Spleen (tissue), 11 donors: ENCODE data around the gene WDR1. TPM values are rescaled to one million over a fixed set of nuclear protein-coding genes. Genes with fewer than 3 reads are reported as not detected.

Source experiments
- DNase-seq: peaks from one replicate; pipeline ENCODE4 v3.0.0-alpha.2; 2020
- H3K27ac ChIP-seq, 8 donors: fragments of 200-600 bp; sonication (generic) in 7 of 8; 1 replicate in 4 of 8; 2 replicates in 4 of 8; pipeline versions ENCODE4 v1.5.0 to v1.8.0; 2016 to 2021; ENCODE audit warnings: inconsistent platforms in 4 of 8, mild to moderate bottlenecking in 4 of 8, moderate library complexity in 1 of 8
- H3K27me3 ChIP-seq, 7 donors: fragments of 200-600 bp; sonication (generic) in 6 of 7; replicated peaks in 1 of 7; 1 replicate in 4 of 7; 2 replicates in 3 of 7; pipeline versions ENCODE4 v1.5.0 to v1.8.0; 2016 to 2021; ENCODE audit warnings: inconsistent platforms in 3 of 7, mild to moderate bottlenecking in 1 of 7
- H3K36me3 ChIP-seq, 6 donors: fragments of 200-600 bp; sonication (generic) in 5 of 6; 1 replicate in 4 of 6; 2 replicates in 2 of 6; pipeline versions ENCODE4 v1.5.0 to v1.8.0; 2016 to 2021; ENCODE audit warnings: inconsistent platforms in 2 of 6
- H3K4me1 ChIP-seq, 6 donors: fragments of 200-600 bp; sonication (generic) in 5 of 6; 1 replicate in 3 of 6; 2 replicates in 3 of 6; pipeline versions ENCODE4 v1.5.0 to v1.8.0; 2016 to 2021; ENCODE audit warnings: inconsistent platforms in 3 of 6
- H3K4me3 ChIP-seq, 8 donors: fragments of 200-600 bp; sonication (generic) in 7 of 8; 1 replicate in 4 of 8; 2 replicates in 4 of 8; pipeline versions ENCODE4 v1.5.0 to v1.8.0; 2016 to 2021; ENCODE audit warnings: inconsistent platforms in 4 of 8, mild to moderate bottlenecking in 4 of 8, moderate library complexity in 2 of 8
- H3K9me3 ChIP-seq, 8 donors: fragments of 200-600 bp; sonication (generic) in 7 of 8; 1 replicate in 4 of 8; 2 replicates in 4 of 8; pipeline versions ENCODE4 v1.5.0 to v1.8.0; 2016 to 2021; ENCODE audit warnings: inconsistent platforms in 4 of 8
- POLR2A ChIP-seq, 3 donors: fragments of 450-650 bp; IDR thresholded peaks; one replicate each; pipeline ENCODE4 v1.5.1; 2017; ENCODE audit warnings: antibody characterized with exemption in 3 of 3, mild to moderate bottlenecking in 1 of 3
- POLR2AphosphoS5 ChIP-seq, 3 donors: sonication (generic); formaldehyde crosslinking; IDR thresholded peaks; one replicate each; pipeline ENCODE4 v1.5.1; 2017; ENCODE audit warnings: antibody characterized with exemption in 3 of 3
- WGBS, 5 donors: extraction: QIAGEN DNeasy Blood & Tissue Kit in 3 of 5; methylation state at CpG; one replicate each; pipeline versions ENCODE4 v1.1.5 to v1.1.7; 2013 to 2018; 5-methylcytosine and 5-hydroxymethylcytosine counted together
- intact Hi-C: fragments of 100-400 bp; cut with DNase I; formaldehyde crosslinking; loops from one replicate; pipeline ENCODE4 v1.15.0; 2023; ENCODE audit warnings: low total_unique reads
- polyA plus RNA-seq, 3 donors: library from polyadenylated mRNA; stranded (reverse); fragments of 200-250 nt; gene quantifications; one replicate each; pipeline ENCODE4 v1.2.1, GENCODE V29; 2013
- total RNA-seq, 7 donors: library from RNA; depleted of rRNA in 3 of 7; stranded (reverse); fragments of >200 nt in 3 of 7; fragmentation: NEBNext Ultra II Directional in 4 of 7; extraction: Animal tissue kit (Norgen Biotek cat#: 25700) in 4 of 7; gene quantifications; one replicate each; pipeline versions ENCODE4 v1.1.0 to v1.2.1, GENCODE V29; 2016 to 2021
- TF ChIP-seq, protein P1 (sequence below), 11 experiments: fragments of 200-600 bp in 7 of 11; fragments of 450-650 bp in 4 of 11; sonication (generic) in 4 of 11; IDR thresholded peaks in 8 of 11; conservative IDR thresholded peaks in 3 of 11; 1 replicate in 7 of 11; 2 replicates in 4 of 11; pipeline versions ENCODE4 v1.4.0 to v1.8.0; 2016 to 2021; ENCODE audit warnings: antibody characterized with exemption in 11 of 11, inconsistent platforms in 4 of 11, mild to moderate bottlenecking in 1 of 11
- donor health status: healthy with polysubstance abuse.
- donor health status: DM: no; HTN: no; CAD: no; lungs with moderate emphysema.
- donor health status: DM: no; HTN: no; CAD: no.
- donor health status: Bipolar disorder and iron deficiency.
- donor health status: healthy.
- donor health status: DM: no; HTN: no; CAD: no.
- donor health status: DM: yes; HTN: yes; CAD: no.

WDR1 gene
- total and polyA plus RNA-seq, 10 donors = 56.6 to 377 (median 147) TPM

DNA sequence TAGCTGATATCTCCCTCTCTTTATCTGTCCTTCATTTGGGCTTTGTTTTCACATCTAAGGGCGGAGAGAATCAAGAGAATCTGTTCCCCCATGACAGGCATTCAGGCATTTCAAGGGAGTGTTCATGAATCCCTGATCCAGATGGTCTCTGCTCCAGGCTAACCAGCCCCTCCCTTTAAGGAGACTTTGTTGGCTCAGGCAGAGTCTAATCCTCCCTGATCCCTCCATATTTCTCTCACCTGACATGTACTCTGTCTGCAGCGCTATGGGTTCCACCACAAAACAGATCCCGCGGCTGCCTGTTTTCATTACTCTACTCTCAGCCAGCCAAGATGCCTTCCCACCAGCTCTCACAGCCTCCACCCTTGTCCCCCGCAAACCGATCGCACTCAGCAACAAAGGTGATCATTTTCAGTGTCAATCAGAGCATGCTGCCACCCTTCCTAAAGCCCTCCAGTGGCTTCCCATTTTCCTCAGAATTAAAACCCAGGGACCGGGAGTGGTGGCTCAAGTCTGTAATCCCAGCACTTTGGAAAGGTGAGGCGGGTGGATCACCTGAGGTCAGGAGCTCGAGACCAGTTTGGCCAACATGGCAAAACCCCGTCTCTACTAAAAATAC is 65.0 kb downstream of the WDR1 start:
- DNase-seq = no peak
- H3K4me1 ChIP-seq = peaks cover 0 to 4% (median 0%) of the 10 kb centered on the region in 6 donors
- no peaks in the 10 kb centered on the region for H3K9me3 ChIP-seq
- H3K27ac ChIP-seq = no peak overlapping the region
- TF ChIP-seq POLR2AphosphoS5 (IDR thresholded peaks at IDR 0.05) (no peak), POLR2A (IDR thresholded peaks at IDR 0.05) (no peak)
- TF ChIP-seq, protein P1, sequence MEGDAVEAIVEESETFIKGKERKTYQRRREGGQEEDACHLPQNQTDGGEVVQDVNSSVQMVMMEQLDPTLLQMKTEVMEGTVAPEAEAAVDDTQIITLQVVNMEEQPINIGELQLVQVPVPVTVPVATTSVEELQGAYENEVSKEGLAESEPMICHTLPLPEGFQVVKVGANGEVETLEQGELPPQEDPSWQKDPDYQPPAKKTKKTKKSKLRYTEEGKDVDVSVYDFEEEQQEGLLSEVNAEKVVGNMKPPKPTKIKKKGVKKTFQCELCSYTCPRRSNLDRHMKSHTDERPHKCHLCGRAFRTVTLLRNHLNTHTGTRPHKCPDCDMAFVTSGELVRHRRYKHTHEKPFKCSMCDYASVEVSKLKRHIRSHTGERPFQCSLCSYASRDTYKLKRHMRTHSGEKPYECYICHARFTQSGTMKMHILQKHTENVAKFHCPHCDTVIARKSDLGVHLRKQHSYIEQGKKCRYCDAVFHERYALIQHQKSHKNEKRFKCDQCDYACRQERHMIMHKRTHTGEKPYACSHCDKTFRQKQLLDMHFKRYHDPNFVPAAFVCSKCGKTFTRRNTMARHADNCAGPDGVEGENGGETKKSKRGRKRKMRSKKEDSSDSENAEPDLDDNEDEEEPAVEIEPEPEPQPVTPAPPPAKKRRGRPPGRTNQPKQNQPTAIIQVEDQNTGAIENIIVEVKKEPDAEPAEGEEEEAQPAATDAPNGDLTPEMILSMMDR (IDR thresholded peaks at IDR 0.05 in 8 of 11, conservative IDR thresholded peaks at IDR 0.05 in 3 of 11) = no peak
- WGBS, 5 donors = 76 to 91% (median 87%) methylated on average over 11 of the region's 11 CpGs
- intact Hi-C loops = no loop called here
- H3K27me3 ChIP-seq = peaks cover 0 to 39% (median 0%) of the 10 kb centered on the region in 7 donors
- H3K4me3 ChIP-seq = no peak overlapping the region
- H3K36me3 ChIP-seq = peaks cover 0 to 17% (median 0%) of the 10 kb centered on the region in 6 donors

DNA sequence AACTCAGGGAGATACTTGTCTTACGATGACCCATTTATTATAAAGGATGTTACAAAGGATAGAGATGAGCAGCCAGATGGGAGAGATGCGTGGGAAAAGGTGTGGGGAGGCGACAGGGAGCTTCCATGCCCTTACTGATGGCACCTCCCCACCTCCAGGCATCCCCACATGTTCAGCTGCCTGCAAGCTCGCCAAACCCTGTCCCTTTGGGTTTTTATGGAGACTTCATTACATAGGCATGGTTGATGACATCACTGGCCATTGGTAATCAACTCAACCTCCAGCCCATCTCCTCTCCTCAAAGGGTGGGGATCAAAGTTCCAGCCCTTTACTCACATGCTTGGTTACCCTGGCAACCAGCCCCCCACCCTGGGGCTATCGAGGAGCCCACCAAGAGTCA is 65.9 kb downstream of the WDR1 start:
- Histone ChIP-seq H3K36me3 (peaks cover 0 to 8% (median 0%) of the 10 kb centered on the region in 6 donors), H3K27ac (no peak overlapping the region), H3K27me3 (peaks cover 0 to 39% (median 0%) of the 10 kb centered on the region in 7 donors), H3K4me3 (no peak overlapping the region), H3K4me1 (peaks cover 0 to 6% (median 0%) of the 10 kb centered on the region in 6 donors), H3K9me3 (no peaks in the 10 kb centered on the region)
- TF ChIP-seq POLR2AphosphoS5 (IDR thresholded peaks at IDR 0.05) (no peak), POLR2A (IDR thresholded peaks at IDR 0.05) (no peak)
- TF ChIP-seq, protein P1 (IDR thresholded peaks at IDR 0.05 in 8 of 11, conservative IDR thresholded peaks at IDR 0.05 in 3 of 11) = no peak
- intact Hi-C loops = no loop called here
- 75 to 83% (median 78%) methylated on average over 5 of the region's 5 CpGs for WGBS, 5 donors
- DNase-seq = no peak

DNA sequence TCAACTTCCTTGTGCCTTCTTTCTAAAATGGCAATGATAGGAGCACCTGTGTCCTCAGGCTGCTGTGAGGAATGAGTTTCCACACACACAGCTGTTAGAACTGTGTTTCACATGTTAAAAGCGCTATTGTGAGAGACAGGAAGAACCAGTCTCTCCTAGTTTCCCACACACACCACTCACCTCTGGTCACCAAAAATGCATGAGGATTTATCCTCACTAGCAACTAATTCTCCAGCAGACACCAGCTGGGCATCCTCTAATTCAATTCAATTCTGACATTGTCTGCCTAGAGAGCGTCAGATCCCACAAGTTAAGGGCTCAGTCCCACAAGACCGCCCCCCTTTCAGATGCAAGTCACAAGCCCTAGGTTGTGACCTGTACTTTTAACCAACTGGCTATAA is 66.3 kb downstream of the WDR1 start:
- no peak overlapping the region for H3K4me3 ChIP-seq
- peaks cover 0 to 11% (median 0%) of the 10 kb centered on the region in 6 donors for H3K4me1 ChIP-seq
- no peak for DNase-seq
- intact Hi-C loops = no loop called here
- TF ChIP-seq POLR2A (IDR thresholded peaks at IDR 0.05) (no peak), POLR2AphosphoS5 (IDR thresholded peaks at IDR 0.05) (no peak)
- TF ChIP-seq, protein P1 (IDR thresholded peaks at IDR 0.05 in 8 of 11, conservative IDR thresholded peaks at IDR 0.05 in 3 of 11) = no peak
- no peaks in the 10 kb centered on the region for H3K9me3 ChIP-seq
- WGBS, 5 donors = 67 to 89% (median 85%) methylated on average over 3 of the region's 3 CpGs
- H3K27ac ChIP-seq = no peak overlapping the region
- peaks cover 0 to 39% (median 0%) of the 10 kb centered on the region in 7 donors for H3K27me3 ChIP-seq
- peaks cover 0 to 4% (median 0%) of the 10 kb centered on the region in 6 donors for H3K36me3 ChIP-seq

DNA sequence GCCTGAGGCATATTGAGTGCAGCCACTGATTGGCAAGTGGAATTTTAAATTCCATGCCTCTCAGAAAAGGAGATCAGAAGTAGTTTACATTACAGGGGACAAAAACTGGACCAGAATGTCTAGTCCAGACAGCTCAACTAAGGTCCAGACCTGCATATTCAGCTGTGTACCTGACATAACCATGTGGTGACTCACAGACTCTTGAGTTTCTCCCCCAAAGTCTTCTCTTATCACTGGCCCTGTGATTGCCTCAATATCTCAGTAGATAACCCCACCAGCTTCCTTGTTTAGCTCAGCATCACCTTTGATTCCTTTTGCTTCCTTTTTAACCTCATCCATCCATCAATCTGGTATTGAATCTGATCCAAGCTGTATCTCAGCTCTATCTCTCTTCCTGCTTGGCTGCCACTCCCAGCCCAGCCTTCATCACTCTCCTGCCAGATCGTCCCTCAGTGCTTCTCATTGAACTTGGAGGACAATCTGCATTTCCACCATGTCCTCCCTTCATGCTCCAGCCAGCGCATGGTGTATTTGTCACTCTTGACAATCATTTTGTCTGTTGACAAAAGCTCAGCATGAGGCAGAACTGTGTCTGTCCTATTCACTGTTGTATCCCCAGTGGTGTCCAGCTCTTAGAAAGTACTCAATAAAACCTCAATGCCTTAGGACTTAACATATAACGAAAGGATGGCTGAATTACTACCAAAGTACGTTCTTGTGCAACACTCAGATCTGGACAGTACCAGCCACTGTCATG is 67.5 kb downstream of the WDR1 start:
- peaks cover 0 to 17% (median 0%) of the 10 kb centered on the region in 6 donors for H3K4me1 ChIP-seq
- intact Hi-C loops = no loop called here
- TF ChIP-seq, protein P1 (IDR thresholded peaks at IDR 0.05 in 8 of 11, conservative IDR thresholded peaks at IDR 0.05 in 3 of 11) = no peak
- TF ChIP-seq POLR2A (IDR thresholded peaks at IDR 0.05) (no peak), POLR2AphosphoS5 (IDR thresholded peaks at IDR 0.05) (no peak)

More for the DNA sequence above, 67.5 kb downstream of the WDR1 start:
- H3K4me3 ChIP-seq = no peak overlapping the region
- H3K9me3 ChIP-seq = no peaks in the 10 kb centered on the region
- H3K36me3 ChIP-seq = peaks cover 0 to 4% (median 0%) of the 10 kb centered on the region in 6 donors
- 65 to 79% (median 68%) methylated on average over 4 of the region's 4 CpGs for WGBS, 5 donors
- H3K27me3 ChIP-seq = peaks cover 0 to 38% (median 0%) of the 10 kb centered on the region in 7 donors
- no peak for DNase-seq
- no peak overlapping the region for H3K27ac ChIP-seq
